ENCODE measurements around the gene ARID3B. TPM values are rescaled to one million over a fixed set of nuclear protein-coding genes. Genes with fewer than 3 reads are reported as not detected.

Gene ARID3B
- total RNA-seq, 5 donors from 2014 or later (not counting 1 experiment from before 2014, with no cell fraction given), result 36.2 to 48.7 (median 42.9) TPM

DNA sequence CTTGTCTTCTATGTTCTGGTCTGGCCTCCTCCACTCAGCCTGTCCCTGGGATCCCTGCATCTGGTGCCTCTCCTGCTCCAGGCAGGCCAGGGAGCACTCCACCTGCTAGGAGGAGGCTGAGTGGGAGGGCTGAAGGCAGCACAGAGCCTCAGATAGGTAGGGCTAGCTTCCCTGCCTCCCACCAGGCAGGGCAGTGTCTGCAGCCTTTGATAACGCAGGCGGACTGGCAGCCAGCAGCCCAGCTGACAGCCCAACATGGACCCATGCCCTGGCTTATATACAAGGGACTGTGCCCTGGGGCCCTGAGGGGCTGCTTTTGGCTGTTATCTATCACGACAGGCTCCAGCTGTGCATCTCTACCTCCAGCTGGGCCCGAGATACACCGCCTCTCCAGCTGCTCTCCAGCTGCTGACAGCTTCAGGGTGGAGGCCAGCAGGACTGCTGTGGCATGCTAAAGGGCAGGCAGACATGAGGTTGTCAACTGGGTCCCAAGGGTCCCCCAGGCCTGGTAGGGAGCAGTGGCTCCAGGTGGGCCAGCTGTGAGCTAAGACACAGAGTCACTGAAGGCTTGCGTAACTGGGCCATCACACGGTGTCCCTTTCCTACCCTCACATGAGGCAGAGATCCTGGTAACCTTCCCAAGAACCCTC, 69.4 kb downstream of the ARID3B start:
- Histone ChIP-seq H3K9me3 (no peaks in the 10 kb centered on the region), H3K27ac (ENCODE audit: low read length) (no peak overlapping the region), H3K4me1 (ENCODE audit: control insufficient read depth in 1 of 2, extremely low read depth in 1 of 2, insufficient read depth in 2 of 2, low read length in 2 of 2) (peaks cover 0 to 14% of the 10 kb centered on the region in 2 experiments), H3K4me3 (ENCODE audit: control insufficient read depth in 1 of 2, extremely low read depth in 1 of 2, low read length in 1 of 2) (no peak overlapping the region), H3K36me3 (ENCODE audit: control insufficient read depth in 2 of 2, extremely low read depth in 1 of 2, insufficient read depth in 1 of 2, low read length in 1 of 2) (no peaks in the 10 kb centered on the region), H3K27me3 (replicated peaks in 1 of 2; ENCODE audit: control insufficient read depth in 2 of 2, extremely low read depth in 1 of 2, insufficient read depth in 2 of 2, low read length in 1 of 2) (no peaks in the 10 kb centered on the region)
- Mint-ChIP-seq H3K4me3 (no peak overlapping the region), H3K36me3 (no peaks in the 10 kb centered on the region), H3K27ac (no peak overlapping the region), H3K27me3 (no peaks in the 10 kb centered on the region), H3K9me3 (no peaks in the 10 kb centered on the region), H3K4me1 (no peaks in the 10 kb centered on the region)
- ChIA-PET CTCF (no interaction called here), POLR2A (interaction anchor here in 1 of 2 donors (0.5 kb wide), 1 partner anchor 166 kb away, joined by 4 read pairs; no protein-coding TSS in a partner anchor)
- ATAC-seq (replicated peaks in 1 of 4) (no peak), DNase-seq (no peak)
- 86% methylated on average over 7 of the region's 7 CpGs for WGBS (ENCODE audit: insufficient coverage)

DNA sequence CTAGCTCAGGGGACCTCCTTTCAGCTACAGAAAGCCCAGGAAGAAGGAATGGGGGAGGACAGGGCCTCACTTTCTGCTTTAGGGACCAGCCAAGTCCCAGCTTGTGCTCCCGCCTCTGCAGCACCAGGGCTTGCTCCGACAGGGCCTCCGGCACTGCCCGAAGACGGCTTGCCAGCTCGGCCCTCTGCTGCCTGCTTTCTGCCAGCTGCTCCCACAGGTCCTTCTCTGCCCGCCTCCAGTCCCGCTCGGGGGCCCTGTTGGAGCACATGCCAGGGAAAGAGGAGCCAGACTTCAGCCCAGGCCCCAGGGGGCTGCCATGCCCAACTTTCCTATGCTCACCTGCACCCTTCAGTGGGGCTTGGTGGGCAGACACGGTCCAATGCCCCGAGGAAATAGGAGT, 70.3 kb downstream of the ARID3B start:
- DNase-seq (no peak), ATAC-seq (replicated peaks in 1 of 4) (no peak)
- 91% methylated on average over 8 of the region's 11 CpGs for WGBS (ENCODE audit: insufficient coverage)
- H3K27me3 Mint-ChIP-seq, result no peaks in the 10 kb centered on the region
- no peak overlapping the region for H3K4me3 ChIP-seq (ENCODE audit: control insufficient read depth in 1 of 2, extremely low read depth in 1 of 2, low read length in 1 of 2)
- H3K4me1 Mint-ChIP-seq, result peaks cover 1 to 2% (median 1%) of the 10 kb centered on the region in 3 donors
- no peaks in the 10 kb centered on the region for H3K36me3 ChIP-seq (ENCODE audit: control insufficient read depth in 2 of 2, extremely low read depth in 1 of 2, insufficient read depth in 1 of 2, low read length in 1 of 2)
- H3K4me1 ChIP-seq (ENCODE audit: control insufficient read depth in 1 of 2, extremely low read depth in 1 of 2, insufficient read depth in 2 of 2, low read length in 2 of 2), result peaks cover 0 to 17% of the 10 kb centered on the region in 2 experiments
- ChIA-PET CTCF (interaction anchor here in 1 of 2 donors (0.8 kb wide), 1 partner anchor 13 kb away, joined by 3 read pairs; no protein-coding TSS in a partner anchor), POLR2A (no interaction called here)
- H3K36me3 Mint-ChIP-seq, result no peaks in the 10 kb centered on the region
- H3K9me3 Mint-ChIP-seq, result no peaks in the 10 kb centered on the region
- H3K27ac Mint-ChIP-seq, result no peak overlapping the region
- H3K27me3 ChIP-seq (replicated peaks in 1 of 2; ENCODE audit: control insufficient read depth in 2 of 2, extremely low read depth in 1 of 2, insufficient read depth in 2 of 2, low read length in 1 of 2), result no peaks in the 10 kb centered on the region
- H3K27ac ChIP-seq (ENCODE audit: low read length), result no peak overlapping the region
- H3K4me3 Mint-ChIP-seq, result no peak overlapping the region
- no peaks in the 10 kb centered on the region for H3K9me3 ChIP-seq

DNA sequence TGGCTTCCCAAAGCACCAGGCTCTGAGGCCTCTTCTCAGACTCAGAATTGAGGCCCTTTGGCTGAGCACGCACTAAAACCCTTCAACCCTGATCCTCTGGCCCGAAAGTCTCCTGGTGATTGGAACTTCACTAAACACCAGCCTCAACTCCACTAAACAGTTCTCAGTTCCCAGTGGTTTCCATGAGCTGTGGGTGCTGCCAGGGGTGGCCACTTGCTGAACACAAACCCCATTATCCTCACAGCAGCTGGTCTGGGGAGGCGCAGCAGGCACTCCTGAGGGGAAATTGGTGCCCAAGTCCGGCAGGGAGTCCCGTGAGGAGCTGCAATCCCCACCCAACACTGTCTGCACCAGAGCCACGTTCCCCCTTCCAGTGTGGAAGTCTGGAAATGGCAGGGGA, 70.8 kb downstream of the ARID3B start:
- ChIA-PET CTCF (interaction anchor here in 1 of 2 donors (0.6 to 0.8 kb wide), 2 partner anchors 13 to 1223 kb away, joined by 3 to 5 read pairs; no protein-coding TSS in a partner anchor), POLR2A (no interaction called here)
- Mint-ChIP-seq H3K4me3 (no peak overlapping the region), H3K9me3 (no peaks in the 10 kb centered on the region), H3K27me3 (no peaks in the 10 kb centered on the region), H3K27ac (no peak overlapping the region), H3K4me1 (peaks cover 6 to 7% (median 6%) of the 10 kb centered on the region in 3 donors), H3K36me3 (no peaks in the 10 kb centered on the region)
- Histone ChIP-seq H3K27me3 (replicated peaks in 1 of 2; ENCODE audit: control insufficient read depth in 2 of 2, extremely low read depth in 1 of 2, insufficient read depth in 2 of 2, low read length in 1 of 2) (no peaks in the 10 kb centered on the region), H3K4me1 (ENCODE audit: control insufficient read depth in 1 of 2, extremely low read depth in 1 of 2, insufficient read depth in 2 of 2, low read length in 2 of 2) (peaks cover 2 to 22% of the 10 kb centered on the region in 2 experiments), H3K9me3 (no peaks in the 10 kb centered on the region), H3K4me3 (ENCODE audit: control insufficient read depth in 1 of 2, extremely low read depth in 1 of 2, low read length in 1 of 2) (no peak overlapping the region), H3K36me3 (ENCODE audit: control insufficient read depth in 2 of 2, extremely low read depth in 1 of 2, insufficient read depth in 1 of 2, low read length in 1 of 2) (no peaks in the 10 kb centered on the region), H3K27ac (ENCODE audit: low read length) (no peak overlapping the region)
- ATAC-seq (replicated peaks in 1 of 4) (no peak), DNase-seq (no peak)
- WGBS (ENCODE audit: insufficient coverage), result 100% methylated on average over 2 of the region's 6 CpGs

GRCh38 chr15:74612677-74613076, 71.7 kb downstream of the ARID3B start:
- ChIA-PET POLR2A (no interaction called here), CTCF (interaction anchor here (0.6 to 1.1 kb wide), 3 partner anchors 10 to 238 kb away, joined by 3 to 4 read pairs (median 3); no protein-coding TSS in a partner anchor)
- peak overlapping the region; percentile 26 to 93 (median 31) for H3K4me3 Mint-ChIP-seq
- H3K9me3 Mint-ChIP-seq, result no peaks in the 10 kb centered on the region
- H3K36me3 Mint-ChIP-seq, result no peaks in the 10 kb centered on the region
- no peak for DNase-seq
- no peaks in the 10 kb centered on the region for H3K27me3 Mint-ChIP-seq
- Histone ChIP-seq H3K4me1 (ENCODE audit: control insufficient read depth in 1 of 2, extremely low read depth in 1 of 2, insufficient read depth in 2 of 2, low read length in 2 of 2) (peaks cover 9 to 30% of the 10 kb centered on the region in 2 experiments), H3K36me3 (ENCODE audit: control insufficient read depth in 2 of 2, extremely low read depth in 1 of 2, insufficient read depth in 1 of 2, low read length in 1 of 2) (no peaks in the 10 kb centered on the region), H3K27ac (ENCODE audit: low read length) (no peak overlapping the region), H3K27me3 (replicated peaks in 1 of 2; ENCODE audit: control insufficient read depth in 2 of 2, extremely low read depth in 1 of 2, insufficient read depth in 2 of 2, low read length in 1 of 2) (no peaks in the 10 kb centered on the region), H3K4me3 (ENCODE audit: control insufficient read depth in 1 of 2, extremely low read depth in 1 of 2, low read length in 1 of 2) (no peak overlapping the region), H3K9me3 (no peaks in the 10 kb centered on the region)
- H3K27ac Mint-ChIP-seq, result peak overlapping the region; percentile 73 to 74
- ATAC-seq (replicated peaks in 1 of 4), result no peak
- peaks cover 14 to 15% (median 14%) of the 10 kb centered on the region in 3 donors for H3K4me1 Mint-ChIP-seq
- WGBS (ENCODE audit: insufficient coverage), result 81% methylated on average over 2 of the region's 2 CpGs

GRCh38 chr15:74613089-74613952, 72.3 kb downstream of the ARID3B start:
- H3K27ac Mint-ChIP-seq, result peak overlapping the region; percentile 73 to 74
- H3K9me3 Mint-ChIP-seq, result no peaks in the 10 kb centered on the region
- H3K27me3 Mint-ChIP-seq, result no peaks in the 10 kb centered on the region
- DNase-seq (no peak), ATAC-seq (replicated peaks in 1 of 4) (no peak)
- H3K4me1 Mint-ChIP-seq, result peaks cover 21% of the 10 kb centered on the region in 3 donors
- peaks cover 0 to 2% of the 10 kb centered on the region in 2 donors for H3K36me3 ChIP-seq (ENCODE audit: control insufficient read depth in 2 of 2, extremely low read depth in 1 of 2, insufficient read depth in 1 of 2, low read length in 1 of 2)
- H3K4me1 ChIP-seq (ENCODE audit: control insufficient read depth in 1 of 2, extremely low read depth in 1 of 2, insufficient read depth in 2 of 2, low read length in 2 of 2), result peaks cover 12 to 37% of the 10 kb centered on the region in 2 experiments
- peak overlapping the region; percentile 6 for H3K27ac ChIP-seq (ENCODE audit: low read length)
- POLR2A ChIA-PET, result interaction anchor here (0.6 kb wide), 3 partner anchors 13 to 321 kb away, joined by 3 to 7 read pairs (median 3); no protein-coding TSS in a partner anchor
- H3K36me3 Mint-ChIP-seq, result no peaks in the 10 kb centered on the region
- H3K9me3 ChIP-seq, result no peaks in the 10 kb centered on the region
- H3K4me3 Mint-ChIP-seq, result peak overlapping the region; percentile 88 to 93 (median 92)
- CTCF ChIA-PET, result interaction anchor here (0.5 to 1.1 kb wide), 5 partner anchors 10 to 662 kb away, joined by 3 to 4 read pairs (median 3); no protein-coding TSS in a partner anchor
- H3K27me3 ChIP-seq (replicated peaks in 1 of 2; ENCODE audit: control insufficient read depth in 2 of 2, extremely low read depth in 1 of 2, insufficient read depth in 2 of 2, low read length in 1 of 2), result no peaks in the 10 kb centered on the region
- WGBS (ENCODE audit: insufficient coverage), result 100% methylated on average over 1 of the region's 6 CpGs
- no peak overlapping the region for H3K4me3 ChIP-seq (ENCODE audit: control insufficient read depth in 1 of 2, extremely low read depth in 1 of 2, low read length in 1 of 2)
